H9 (cell line): ENCODE data around the gene CASQ2. TPM values are rescaled to one million over a fixed set of nuclear protein-coding genes. Genes with fewer than 3 reads are reported as not detected.

ENCODE experiments used
- DNase-seq: peaks from one replicate; pipeline ENCODE4 v3.0.0-alpha.2; 2017
- H2AFZ ChIP-seq: one replicate; pipeline ENCODE4 v1.6.1; 2013; ENCODE audit warnings: mild to moderate bottlenecking, low read length, control low read depth, moderate library complexity
- H2AK5ac ChIP-seq: 2 replicates; pipeline ENCODE4 v1.6.1; 2013; ENCODE audit warnings: low read length, control low read depth, mixed read lengths; ENCODE audit not compliant: insufficient read length
- H2BK120ac ChIP-seq: one replicate; pipeline ENCODE4 v1.6.1; 2013; ENCODE audit warnings: low read depth, mild to moderate bottlenecking, low read length, control low read depth, inconsistent platforms; ENCODE audit not compliant: poor library complexity, severe bottlenecking
- H2BK12ac ChIP-seq: 2 replicates; pipeline ENCODE4 v1.6.1; 2013; ENCODE audit warnings: low read length, control low read depth, mixed read lengths, low read depth; ENCODE audit not compliant: insufficient read length
- H2BK15ac ChIP-seq: 2 replicates; pipeline ENCODE4 v1.6.1; 2013; ENCODE audit warnings: low read depth, low read length, control low read depth
- H2BK20ac ChIP-seq: one replicate; pipeline ENCODE4 v1.6.1; 2013; ENCODE audit warnings: low read depth, mild to moderate bottlenecking, low read length, control low read depth, inconsistent platforms; ENCODE audit not compliant: poor library complexity, severe bottlenecking
- H2BK5ac ChIP-seq: 2 replicates; pipeline ENCODE4 v1.6.1; 2013; ENCODE audit warnings: low read length, control low read depth, mixed read lengths; ENCODE audit not compliant: insufficient read length
- H3K14ac ChIP-seq: 2 replicates; pipeline ENCODE4 v1.6.1; 2013; ENCODE audit warnings: low read length, control low read depth; ENCODE audit not compliant: insufficient read depth
- H3K18ac ChIP-seq: 2 replicates; pipeline ENCODE4 v1.6.1; 2013; ENCODE audit warnings: low read depth, mild to moderate bottlenecking, mixed read lengths, low read length, control low read depth; ENCODE audit not compliant: insufficient read length
- H3K23ac ChIP-seq: 2 replicates; pipeline ENCODE4 v1.6.1; 2013; ENCODE audit warnings: low read length, control low read depth, mixed read lengths, low read depth; ENCODE audit not compliant: insufficient read length
- H3K23me2 ChIP-seq: 2 replicates; pipeline ENCODE4 v1.6.1; 2013; ENCODE audit warnings: low read depth, mild to moderate bottlenecking, mixed read lengths, low read length, control low read depth; ENCODE audit not compliant: insufficient read length, poor library complexity, severe bottlenecking
- H3K27ac ChIP-seq: 2 replicates; pipeline ENCODE4 v1.5.1; 2013; ENCODE audit warnings: low read length, control low read depth, mixed read lengths, low read depth; ENCODE audit not compliant: insufficient read length
- H3K27me3 ChIP-seq: 2 replicates; pipeline ENCODE4 v1.6.1; 2013; ENCODE audit warnings: low read length, control low read depth, inconsistent platforms; ENCODE audit not compliant: insufficient read depth
- H3K4ac ChIP-seq: 2 replicates; pipeline ENCODE4 v1.6.1; 2013; ENCODE audit warnings: low read depth, mild to moderate bottlenecking, control low read depth, inconsistent platforms, low read length, moderate library complexity
- H3K4me1 ChIP-seq: 2 replicates; pipeline ENCODE4 v1.6.1; 2013; ENCODE audit warnings: low read length, control low read depth, inconsistent platforms; ENCODE audit not compliant: insufficient read depth
- H3K4me2 ChIP-seq: 2 replicates; pipeline ENCODE4 v1.6.1; 2013; ENCODE audit warnings: low read length, control low read depth, mixed read lengths; ENCODE audit not compliant: insufficient read length, insufficient read depth
- H3K56ac ChIP-seq: 2 replicates; pipeline ENCODE4 v1.6.1; 2013; ENCODE audit warnings: low read depth, mild to moderate bottlenecking, mixed read lengths, low read length, control low read depth; ENCODE audit not compliant: insufficient read length
- H3K79me1 ChIP-seq: 2 replicates; pipeline ENCODE4 v1.6.1; 2013; ENCODE audit warnings: low read depth, mild to moderate bottlenecking, moderate library complexity, low read length, control low read depth, inconsistent platforms; ENCODE audit not compliant: insufficient read depth, poor library complexity, severe bottlenecking
- H3K79me2 ChIP-seq: 2 replicates; pipeline ENCODE4 v1.6.1; 2013; ENCODE audit warnings: low read length, control low read depth, inconsistent platforms; ENCODE audit not compliant: insufficient read depth
- H3K9ac ChIP-seq: 2 replicates; pipeline ENCODE4 v1.6.1; 2013; ENCODE audit warnings: low read length, control low read depth, mixed read lengths; ENCODE audit not compliant: insufficient read length; ENCODE audit errors: extremely low read depth
- H3K9me3 ChIP-seq: one replicate; pipeline ENCODE4 v1.6.1; 2013; ENCODE audit warnings: low read depth, low read length, inconsistent platforms; ENCODE audit not compliant: control insufficient read depth
- H3T11ph ChIP-seq: one replicate; pipeline ENCODE4 v1.6.1; 2013; ENCODE audit warnings: mild to moderate bottlenecking, low read length, control low read depth, inconsistent platforms
- H4K20me1 ChIP-seq: one replicate; pipeline ENCODE4 v1.6.1; 2013; ENCODE audit not compliant: control insufficient read depth, insufficient read length, insufficient read depth
- H4K5ac ChIP-seq: 2 replicates; pipeline ENCODE4 v1.6.1; 2013; ENCODE audit warnings: low read depth, mild to moderate bottlenecking, mixed read lengths, low read length, control low read depth; ENCODE audit not compliant: insufficient read length
- H4K8ac ChIP-seq: replicated peaks from 2 replicates; pipeline ENCODE4 v1.6.1; 2013; ENCODE audit warnings: low read length, control low read depth, mixed read lengths, low read depth; ENCODE audit not compliant: insufficient read length
- H4K91ac ChIP-seq: 2 replicates; pipeline ENCODE4 v1.6.1; 2013; ENCODE audit warnings: low read depth, mild to moderate bottlenecking, moderate library complexity, mixed read lengths, low read length, control low read depth; ENCODE audit not compliant: insufficient read length
- H3K27ac Mint-ChIP-seq, 3 experiments: 2 replicates in 2 of 3; 3 replicates in 1 of 3; pipeline ENCODE4 v1.8.0; 2020 to 2021; ENCODE audit warnings: mixed read lengths in 3 of 3, mild to moderate bottlenecking in 1 of 3, moderate library complexity in 1 of 3
- H3K27me3 Mint-ChIP-seq: 2 replicates; pipeline ENCODE4 v1.8.0; 2021; ENCODE audit warnings: low read depth, mild to moderate bottlenecking, moderate library complexity, mixed read lengths
- H3K36me3 Mint-ChIP-seq, 3 experiments: 2 replicates in 2 of 3; 3 replicates in 1 of 3; pipeline ENCODE4 v1.8.0; 2020 to 2021; ENCODE audit warnings: low read depth in 3 of 3, mixed read lengths in 3 of 3; ENCODE audit not compliant: insufficient read depth in 1 of 3
- H3K4me1 Mint-ChIP-seq, 2 experiments: 2 replicates each; pipeline ENCODE4 v1.8.0; 2020; ENCODE audit warnings: mixed read lengths in 2 of 2
- H3K4me3 Mint-ChIP-seq, 2 experiments: 2 replicates in 1 of 2; 3 replicates in 1 of 2; pipeline ENCODE4 v1.8.0; 2020 to 2021; ENCODE audit warnings: mild to moderate bottlenecking in 2 of 2, mixed read lengths in 2 of 2, moderate library complexity in 1 of 2
- H3K9me3 Mint-ChIP-seq, 2 experiments: 2 replicates in 1 of 2; 3 replicates in 1 of 2; pipeline ENCODE4 v1.8.0; 2020; ENCODE audit warnings: mild to moderate bottlenecking in 2 of 2, mixed read lengths in 2 of 2, moderate library complexity in 1 of 2
- WGBS: extraction: QIAGEN DNeasy Blood & Tissue Kit; methylation state at CpG from one replicate; pipeline ENCODE4 v1.1.7; 2013; ENCODE audit warnings: missing lambda C conversion rate, low lambda C conversion rate, mixed read lengths; ENCODE audit not compliant: insufficient read length; ENCODE audit errors: extremely low coverage; 5-methylcytosine and 5-hydroxymethylcytosine counted together
- total RNA-seq: library from RNA; stranded (reverse); gene quantifications from 2 replicates; pipeline ENCODE4 v1.2.1, GENCODE V29; 2021
- TF ChIP-seq, protein P1 (sequence below): fragments of 200-600 bp; sonication (generic); conservative IDR thresholded peaks from 3 replicates; pipeline ENCODE4 v1.8.0; 2021; ENCODE audit warnings: antibody characterized with exemption, mild to moderate bottlenecking

CASQ2 gene
- total RNA-seq, 1 experiment from 2014 or later: not detected

- Histone ChIP-seq H3K14ac (no peak overlapping the region), H3K4ac (no peak overlapping the region), H4K5ac (no peak overlapping the region), H2BK120ac (no peak overlapping the region), H3K23ac (no peak overlapping the region), H3K9ac (no peak overlapping the region), H2AFZ (no peak overlapping the region), H3K18ac (no peak overlapping the region), H4K8ac (no peak overlapping the region), H3K27me3 (no peaks in the 10 kb centered on the region), H2BK5ac (no peak overlapping the region), H3K4me2 (no peak overlapping the region), H3K23me2 (no peaks in the 10 kb centered on the region), H4K91ac (no peak overlapping the region), H3K9me3 (no peaks in the 10 kb centered on the region), H4K20me1 (no peaks in the 10 kb centered on the region), H3K27ac (no peak overlapping the region), H3K4me1 (peaks cover 14% of the 10 kb centered on the region; the same call in 1 of the 2 replicates), H2AK5ac (no peak overlapping the region), H3T11ph (no peak overlapping the region), H2BK15ac (no peak overlapping the region), H3K79me2 (0 out of 2 replicates have a peak, but pooled peaks cover 4% of the 10 kb centered on the region), H3K79me1 (no peaks in the 10 kb centered on the region), H3K56ac (no peak overlapping the region), H2BK12ac (no peak overlapping the region), H2BK20ac (no peak overlapping the region)
- TF ChIP-seq, protein P1, sequence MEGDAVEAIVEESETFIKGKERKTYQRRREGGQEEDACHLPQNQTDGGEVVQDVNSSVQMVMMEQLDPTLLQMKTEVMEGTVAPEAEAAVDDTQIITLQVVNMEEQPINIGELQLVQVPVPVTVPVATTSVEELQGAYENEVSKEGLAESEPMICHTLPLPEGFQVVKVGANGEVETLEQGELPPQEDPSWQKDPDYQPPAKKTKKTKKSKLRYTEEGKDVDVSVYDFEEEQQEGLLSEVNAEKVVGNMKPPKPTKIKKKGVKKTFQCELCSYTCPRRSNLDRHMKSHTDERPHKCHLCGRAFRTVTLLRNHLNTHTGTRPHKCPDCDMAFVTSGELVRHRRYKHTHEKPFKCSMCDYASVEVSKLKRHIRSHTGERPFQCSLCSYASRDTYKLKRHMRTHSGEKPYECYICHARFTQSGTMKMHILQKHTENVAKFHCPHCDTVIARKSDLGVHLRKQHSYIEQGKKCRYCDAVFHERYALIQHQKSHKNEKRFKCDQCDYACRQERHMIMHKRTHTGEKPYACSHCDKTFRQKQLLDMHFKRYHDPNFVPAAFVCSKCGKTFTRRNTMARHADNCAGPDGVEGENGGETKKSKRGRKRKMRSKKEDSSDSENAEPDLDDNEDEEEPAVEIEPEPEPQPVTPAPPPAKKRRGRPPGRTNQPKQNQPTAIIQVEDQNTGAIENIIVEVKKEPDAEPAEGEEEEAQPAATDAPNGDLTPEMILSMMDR: no peak
- Mint-ChIP-seq H3K27ac (no peak overlapping the region), H3K4me1 (peaks cover 36 to 55% of the 10 kb centered on the region in 2 experiments), H3K9me3 (no peaks in the 10 kb centered on the region), H3K27me3 (no peaks in the 10 kb centered on the region), H3K4me3 (no peak overlapping the region), H3K36me3 (peaks cover 8 to 41% (median 27%) of the 10 kb centered on the region in 3 experiments)
- DNase-seq: no peak
- no CpG with 5 or more reads among the region's 4 CpGs for WGBS
Observed at GRCh38 chr1:115655916-115656315, 112.6 kb downstream of the CASQ2 start.
